ENCODE data around the gene DLGAP1.

Gene DLGAP1

DNA sequence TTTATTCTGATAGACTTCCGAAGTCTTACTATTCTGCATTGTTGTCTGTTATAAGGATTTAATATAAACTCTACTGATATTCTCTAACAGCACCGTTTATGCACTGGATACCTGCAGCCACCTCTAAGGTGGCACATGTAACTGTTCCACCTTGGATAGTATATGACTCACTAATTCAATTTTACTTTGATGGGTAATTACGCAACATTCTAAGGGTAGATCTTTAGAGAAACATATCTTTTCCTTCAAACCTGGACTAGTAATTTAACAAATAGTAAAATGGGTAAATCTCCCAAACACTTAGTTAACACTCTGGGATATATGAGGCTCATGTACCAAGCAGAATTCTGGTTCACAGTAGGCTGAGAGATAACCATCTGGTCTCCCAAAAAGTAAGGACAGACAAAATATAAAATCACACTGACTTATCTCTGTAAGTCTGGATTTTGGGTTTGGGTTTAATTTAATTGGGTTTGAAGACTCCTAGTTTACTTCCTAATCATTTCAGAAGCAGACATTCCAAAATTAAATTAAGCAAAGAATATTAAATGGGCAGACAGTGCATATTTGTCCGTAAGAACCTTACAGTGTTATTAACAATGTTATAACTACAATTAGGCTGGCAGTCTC lies 590.3 kb downstream of the DLGAP1 start:
- DNase-seq (ENCODE audit: low read depth), result no peak

DNA sequence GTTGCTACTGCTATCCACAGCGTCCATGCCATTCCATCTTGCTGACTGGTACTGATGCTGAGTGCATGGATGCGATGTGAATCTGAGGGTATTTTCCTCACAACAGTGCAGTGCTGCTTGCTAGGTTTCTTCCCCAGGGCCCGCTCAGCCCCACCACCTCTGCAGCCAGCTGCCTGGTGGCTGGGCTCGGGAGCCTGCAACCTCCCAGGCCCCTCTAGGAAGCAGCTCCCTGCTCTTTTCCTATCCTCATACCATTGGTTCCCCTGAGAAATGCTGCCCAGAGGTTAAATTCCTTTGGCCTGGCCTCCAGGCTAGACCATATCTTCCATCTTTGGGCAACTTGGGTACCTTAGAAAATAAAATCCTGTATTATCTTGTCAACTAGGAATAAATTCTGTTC lies 591.5 kb downstream of the DLGAP1 start:
- DNase-seq (ENCODE audit: low read depth), result no peak

DNA sequence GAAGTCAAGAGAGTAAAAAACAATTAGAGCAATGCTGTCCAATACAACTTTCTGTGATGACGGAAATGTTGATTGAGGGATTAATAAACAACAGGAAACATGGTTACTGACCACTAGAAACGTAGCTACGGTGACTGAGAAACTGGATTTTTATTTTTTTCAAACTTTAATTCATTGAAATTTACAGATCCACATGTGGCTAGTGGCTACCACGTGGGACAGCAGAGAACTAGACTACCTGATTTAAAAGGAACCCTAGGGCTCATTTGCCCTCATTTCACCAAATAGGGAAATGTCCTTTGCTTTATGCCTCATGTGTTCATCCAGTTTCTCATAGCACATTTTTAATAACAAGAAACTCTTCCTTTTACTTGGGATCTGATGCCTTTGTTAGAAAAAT lies 592.1 kb downstream of the DLGAP1 start:
- DNase-seq (ENCODE audit: low read depth), result no peak

DNA sequence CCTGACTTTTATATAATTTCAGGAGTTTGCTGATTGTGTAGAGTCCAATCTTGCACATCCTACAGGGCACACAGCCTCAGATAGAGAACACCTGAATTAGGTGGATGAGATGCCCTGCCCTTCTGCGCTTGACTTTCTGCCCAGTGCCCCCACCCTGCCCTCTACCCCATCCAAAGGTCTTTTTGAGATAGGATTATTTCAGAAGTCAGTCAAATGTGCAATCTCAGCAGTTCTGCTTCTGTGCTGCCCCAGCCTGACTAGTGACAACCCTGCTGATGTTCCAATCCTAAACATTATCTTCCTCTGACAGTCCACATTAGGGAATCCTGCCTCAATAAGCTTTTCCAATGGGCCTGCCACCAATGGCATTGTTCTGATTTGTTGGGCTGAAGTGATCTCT lies 593.6 kb downstream of the DLGAP1 start:
- DNase-seq (ENCODE audit: low read depth), result no peak

DNA sequence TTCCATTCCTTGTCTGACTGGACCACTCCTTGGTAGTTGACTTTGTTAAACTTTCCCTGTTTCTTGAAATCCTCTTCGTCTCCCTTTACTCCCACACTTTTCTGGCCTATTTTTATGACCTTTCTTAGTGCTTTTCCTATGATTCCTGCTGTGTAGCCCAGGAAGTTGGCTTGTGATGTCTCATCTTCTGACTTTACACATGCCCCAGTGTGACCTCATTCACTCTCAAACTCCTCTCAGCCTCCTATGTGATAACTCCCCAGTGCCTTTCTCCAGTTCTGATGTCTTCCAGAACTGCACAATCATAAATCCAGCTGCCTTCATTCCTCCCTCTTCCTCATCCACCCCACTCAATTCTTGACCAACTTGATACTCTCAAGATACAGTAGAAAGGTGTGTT lies 597.6 kb downstream of the DLGAP1 start:
- no peak for DNase-seq (ENCODE audit: low read depth)

DNA sequence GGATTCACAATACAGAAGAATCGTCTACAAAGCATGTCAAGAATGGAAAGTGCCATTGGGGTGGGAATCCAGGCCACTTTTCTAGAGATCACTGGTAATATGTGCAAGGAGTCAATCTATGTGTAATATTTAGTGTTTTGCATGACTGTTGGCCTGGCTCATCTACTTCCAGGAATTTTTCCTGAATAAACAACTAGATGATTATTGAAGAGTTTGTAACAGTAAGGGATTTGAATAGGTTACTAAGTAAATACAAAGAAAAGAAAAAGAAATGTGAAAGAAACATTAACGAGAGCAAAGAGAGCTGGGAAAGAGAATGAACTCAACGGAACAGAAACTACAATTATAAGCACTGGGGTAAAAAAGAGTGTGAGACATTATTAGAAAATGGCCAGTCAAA lies 599.1 kb downstream of the DLGAP1 start:
- DNase-seq (ENCODE audit: low read depth), result no peak

DNA sequence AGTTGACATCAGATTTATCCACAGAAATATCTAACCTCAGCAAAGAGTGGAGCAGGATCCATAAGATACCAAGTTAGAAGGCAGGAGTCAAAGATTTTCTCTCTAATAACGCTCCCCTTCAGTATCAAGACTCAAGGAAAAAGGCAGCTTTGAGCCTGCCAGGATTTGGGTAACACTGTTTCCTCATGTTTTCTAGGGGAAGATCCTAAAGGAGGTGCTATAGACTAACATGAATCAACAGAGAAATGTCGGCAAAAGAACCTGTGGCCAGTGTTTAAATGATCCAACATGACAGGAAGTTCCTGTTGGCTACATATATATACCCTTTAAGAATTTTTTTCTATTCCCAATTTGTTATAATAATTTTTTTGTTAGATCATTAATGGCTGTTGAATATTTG lies 602.8 kb downstream of the DLGAP1 start:
- no peak for DNase-seq (ENCODE audit: low read depth)

DNA sequence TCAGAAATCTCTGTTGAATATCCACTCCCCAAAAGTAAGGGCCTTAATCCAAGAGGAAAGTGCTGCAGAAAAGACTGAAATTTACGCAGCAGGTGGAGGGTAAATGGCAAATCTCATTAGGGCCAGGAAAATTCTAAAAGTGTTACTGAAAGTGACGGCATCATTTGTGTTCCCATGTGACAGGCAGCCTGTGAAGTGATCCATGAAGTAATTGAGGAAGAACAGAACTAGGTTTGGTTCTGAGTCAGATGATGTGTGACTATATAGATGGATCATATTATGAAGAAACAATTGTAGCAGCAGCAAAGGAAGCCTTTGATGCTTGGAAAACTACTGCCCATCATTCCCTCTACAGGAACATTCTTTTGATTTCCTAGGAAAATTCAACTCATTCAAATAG lies 603.9 kb downstream of the DLGAP1 start:
- no peak for DNase-seq (ENCODE audit: low read depth)

DNA sequence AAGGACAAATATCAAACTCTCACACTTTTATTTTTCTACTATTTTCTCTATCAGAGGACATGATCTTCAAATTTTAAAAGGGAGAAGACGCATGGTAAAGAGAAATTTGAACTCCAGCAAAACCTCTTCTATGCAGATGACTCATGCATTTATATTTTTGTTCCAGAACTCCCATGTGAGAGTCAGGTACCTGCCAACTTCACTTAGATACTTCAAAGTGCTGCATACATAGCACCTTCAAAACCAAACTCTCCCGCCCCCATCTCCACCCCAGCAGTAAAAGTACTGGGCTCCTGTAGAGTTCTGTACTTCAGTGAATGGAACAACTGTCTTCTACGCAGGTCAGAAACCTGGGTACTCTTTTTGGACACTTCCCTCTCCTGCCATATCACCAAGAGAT lies 606.8 kb downstream of the DLGAP1 start:
- DNase-seq (ENCODE audit: low read depth), result no peak

DNA sequence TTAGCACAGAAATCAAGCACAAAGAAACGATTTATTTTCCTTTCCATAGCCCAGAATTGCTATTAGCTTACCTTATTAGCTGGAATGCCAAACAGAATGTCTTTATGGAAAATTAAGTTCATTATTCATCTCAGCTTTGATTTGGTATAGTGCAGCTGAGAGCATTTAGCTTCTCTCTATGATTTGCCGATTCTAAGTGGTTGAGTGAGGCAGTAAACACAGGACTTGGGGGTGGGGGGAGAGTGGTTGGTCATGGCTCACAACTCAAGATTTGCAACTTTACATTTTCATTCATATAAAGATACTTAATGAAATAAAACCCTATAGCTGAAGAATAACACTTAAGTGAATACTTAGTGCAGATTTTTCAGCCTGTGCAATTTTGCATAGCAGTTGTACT lies 609.9 kb downstream of the DLGAP1 start:
- DNase-seq (ENCODE audit: low read depth), result no peak

DNA sequence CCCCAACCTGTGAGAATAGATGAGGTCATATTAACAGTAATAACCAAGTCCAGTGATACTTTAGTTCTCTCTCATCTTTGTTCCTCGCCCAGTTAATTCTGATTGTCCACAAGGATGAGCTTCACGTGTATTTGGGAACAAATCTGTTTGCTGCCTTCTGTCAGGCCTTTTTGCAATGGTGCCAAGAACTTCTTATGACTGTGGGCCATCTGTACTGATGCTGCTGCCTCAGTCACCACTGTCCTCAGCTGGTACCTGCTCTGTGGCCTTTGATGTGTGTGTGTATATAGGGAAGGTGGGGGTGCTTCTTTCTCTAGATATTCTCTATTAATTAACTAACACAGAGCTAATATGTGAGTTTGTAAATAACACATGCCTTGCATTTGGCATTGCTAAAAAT lies 612.3 kb downstream of the DLGAP1 start:
- DNase-seq (ENCODE audit: low read depth), result no peak

DNA sequence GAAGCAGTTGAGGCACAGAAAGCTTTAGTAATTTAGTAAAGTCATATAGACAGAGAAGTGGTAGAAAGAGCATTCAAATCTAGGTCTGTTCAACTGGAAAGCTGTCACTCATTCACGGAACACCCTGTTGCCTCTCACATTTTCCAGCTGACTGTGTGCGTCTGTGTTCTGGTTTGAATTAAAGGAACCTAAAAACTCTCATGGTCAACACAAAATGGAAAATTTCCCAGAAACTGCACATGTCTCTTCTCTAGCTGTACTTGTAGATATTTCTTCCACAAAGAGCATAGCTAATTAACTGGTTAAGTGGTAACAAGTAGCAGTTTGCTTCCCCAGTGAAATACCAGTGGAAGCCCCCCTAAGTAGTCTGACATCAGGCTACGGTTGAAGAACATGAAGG lies 614.3 kb downstream of the DLGAP1 start:
- no peak for DNase-seq (ENCODE audit: low read depth)

DNA sequence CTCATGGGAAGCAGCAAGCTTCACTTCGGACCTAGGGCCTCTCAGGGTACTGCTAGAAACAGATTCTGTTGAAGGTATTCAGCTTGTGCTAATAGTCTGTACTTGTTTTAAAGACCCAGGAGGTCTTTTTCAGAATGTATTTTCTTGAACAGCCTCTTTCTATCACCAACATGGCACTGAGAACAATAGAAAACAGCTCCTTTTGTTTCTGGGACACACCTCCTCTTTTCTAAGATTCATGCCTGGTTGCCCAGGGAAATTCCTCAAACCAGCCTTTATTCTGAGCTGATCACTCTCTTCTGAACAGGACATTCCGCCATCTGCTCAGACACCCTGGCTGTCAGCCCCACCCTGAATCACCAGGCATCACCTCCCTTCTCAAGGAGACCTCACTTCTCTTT lies 615.5 kb downstream of the DLGAP1 start:
- DNase-seq (ENCODE audit: low read depth), result no peak

DNA sequence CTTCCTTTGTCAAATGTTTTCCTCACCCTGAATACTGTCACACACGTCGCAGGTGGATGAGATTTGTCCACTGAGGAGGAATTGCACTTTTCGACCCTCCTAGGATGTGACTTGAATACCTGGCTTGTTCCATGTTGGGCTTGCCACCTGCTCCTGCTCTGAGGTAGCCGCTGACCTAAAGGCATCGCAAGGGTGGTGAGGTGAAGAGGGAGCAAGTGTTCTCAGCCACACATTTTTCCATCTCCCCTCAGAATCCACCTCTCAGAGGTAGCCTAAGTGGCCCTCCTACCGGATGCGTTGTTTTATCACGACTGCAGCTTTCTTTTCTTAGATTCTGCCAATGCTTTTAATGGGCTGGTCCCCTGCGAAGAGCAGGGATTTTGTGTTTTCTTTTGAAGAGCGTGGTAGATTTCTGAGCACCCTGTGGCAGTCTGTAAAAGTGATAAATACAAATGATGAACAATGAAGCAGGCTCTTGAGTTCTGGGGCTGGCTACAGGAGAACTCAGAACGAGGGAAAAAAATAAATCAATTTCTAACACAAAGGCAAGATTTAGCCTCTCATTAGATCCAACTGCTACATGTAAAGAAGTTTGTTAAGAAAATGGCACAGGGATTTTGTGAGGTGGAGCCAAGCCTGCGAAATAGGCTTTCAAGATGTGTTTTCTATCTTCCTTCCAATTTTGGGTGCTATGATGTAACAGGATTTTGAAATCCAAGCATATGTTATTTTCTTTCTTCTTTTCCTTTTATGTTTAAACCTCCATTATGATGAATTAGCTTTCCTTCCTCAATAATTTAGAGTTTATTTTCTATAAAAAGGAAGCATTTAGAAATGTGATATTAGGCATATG lies 618.4 kb downstream of the DLGAP1 start:
- no peak for DNase-seq (ENCODE audit: low read depth)

DNA sequence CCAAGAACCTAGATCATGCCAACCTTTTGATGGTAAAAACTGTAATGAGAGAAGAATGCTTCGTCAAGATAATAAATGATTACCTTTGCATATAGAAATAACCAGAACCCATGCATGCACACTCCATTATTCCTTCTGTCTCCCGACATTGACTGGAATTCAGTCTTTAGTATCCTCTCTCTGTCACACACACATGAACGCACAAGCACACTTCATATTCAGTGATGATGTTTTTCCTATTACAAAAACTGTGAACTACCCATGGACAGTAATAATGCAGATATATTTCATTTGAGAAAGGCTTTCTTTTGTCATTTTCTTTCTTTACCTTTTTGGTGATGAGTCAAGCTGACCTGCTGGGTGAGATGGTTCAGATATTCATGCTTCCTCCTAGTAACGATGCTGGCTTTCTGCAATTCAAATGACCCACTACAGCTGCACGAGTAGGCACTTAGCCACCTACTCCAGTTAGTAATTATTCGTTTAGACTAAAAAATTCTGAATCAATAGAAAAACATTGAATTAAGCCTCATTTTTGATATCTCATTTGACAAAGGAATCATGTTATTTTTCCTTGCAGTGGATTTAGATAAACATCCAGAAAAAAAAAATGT lies 623.0 kb downstream of the DLGAP1 start:
- DNase-seq (ENCODE audit: low read depth), result no peak

DNA sequence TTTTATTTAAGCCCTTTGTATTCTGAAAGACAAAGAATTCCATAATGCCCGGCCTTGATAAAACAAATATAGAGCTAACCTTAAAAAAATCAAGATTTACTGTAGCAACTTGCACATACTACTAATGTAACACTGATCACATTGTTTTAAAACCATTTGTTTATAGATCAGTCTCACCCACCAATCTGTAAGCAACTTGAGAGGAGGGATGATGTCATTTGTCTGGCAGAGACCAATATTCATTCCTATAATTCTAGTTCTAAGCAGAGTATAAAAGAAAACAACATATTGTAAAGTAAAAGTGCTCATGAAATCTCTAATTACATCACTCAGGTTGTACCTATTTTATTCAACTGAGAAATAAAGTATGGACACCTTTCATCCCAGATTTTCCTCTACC lies 624.5 kb downstream of the DLGAP1 start:
- no peak for DNase-seq (ENCODE audit: low read depth)

DNA sequence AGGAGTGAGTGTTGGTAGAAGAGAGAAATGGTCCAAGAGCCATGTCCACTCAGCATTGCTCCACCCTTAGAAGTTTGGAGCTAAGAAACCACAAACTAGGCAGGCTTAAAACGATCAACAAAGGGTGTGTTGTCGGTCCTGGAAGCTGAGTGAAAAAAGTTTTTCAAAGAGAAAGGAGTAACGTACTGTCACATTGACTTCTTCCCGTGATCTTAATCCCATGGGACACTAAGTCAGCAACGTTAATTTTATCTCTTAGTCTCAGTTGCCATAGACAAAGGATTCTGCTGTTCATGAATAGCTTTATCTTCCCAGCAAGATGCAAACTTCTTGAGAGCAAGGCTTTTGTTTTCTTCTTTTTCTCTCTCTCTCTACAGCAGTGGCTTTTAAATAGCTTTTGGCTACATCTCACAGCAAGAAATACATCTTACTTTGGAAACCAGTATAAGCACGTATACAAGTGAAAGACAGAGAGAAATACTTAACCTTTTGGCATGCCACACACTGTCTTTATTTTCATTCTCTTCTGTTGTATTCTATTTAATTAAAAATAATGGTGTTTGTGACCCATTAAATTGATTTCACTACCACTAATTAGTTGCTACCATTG lies 627.8 kb downstream of the DLGAP1 start:
- DNase-seq (ENCODE audit: low read depth), result no peak

DNA sequence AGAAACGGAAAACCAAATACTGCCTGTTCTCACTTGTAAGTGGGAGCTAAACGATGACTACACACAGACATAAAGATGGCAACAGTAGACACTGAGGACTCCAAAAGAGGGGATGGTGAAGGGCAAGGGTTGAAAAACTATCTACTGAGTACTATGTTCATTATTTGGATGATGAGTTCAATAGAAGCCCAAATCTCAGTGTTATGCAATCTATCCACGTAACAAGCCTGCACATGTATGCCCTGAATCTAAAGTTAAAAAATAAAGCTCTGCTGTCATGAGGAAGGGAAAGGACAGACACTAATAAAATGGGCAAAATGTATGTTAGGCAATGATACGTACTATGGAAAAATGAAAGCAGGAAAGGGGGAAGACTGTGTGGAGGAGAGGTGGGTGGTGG lies 629.1 kb downstream of the DLGAP1 start:
- no peak for DNase-seq (ENCODE audit: low read depth)

DNA sequence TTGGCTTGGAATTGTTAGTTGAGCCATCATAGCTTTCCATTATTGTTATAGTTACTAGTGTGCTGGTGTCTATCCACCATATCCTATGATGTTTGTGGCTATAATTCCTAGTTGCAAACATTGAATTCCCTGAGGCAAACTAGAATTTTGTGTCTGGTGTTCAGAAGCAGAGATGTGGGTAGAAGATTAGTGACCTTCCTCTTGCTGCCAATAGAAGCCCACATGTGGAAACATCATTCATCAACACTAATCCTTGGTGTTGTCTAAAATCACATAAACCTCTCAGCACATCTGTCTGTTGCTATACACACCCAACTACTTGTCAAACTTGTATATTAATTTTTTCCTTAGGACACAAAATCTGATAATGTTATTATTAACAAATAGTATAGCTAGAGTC lies 631.0 kb downstream of the DLGAP1 start:
- no peak for DNase-seq (ENCODE audit: low read depth)

DNA sequence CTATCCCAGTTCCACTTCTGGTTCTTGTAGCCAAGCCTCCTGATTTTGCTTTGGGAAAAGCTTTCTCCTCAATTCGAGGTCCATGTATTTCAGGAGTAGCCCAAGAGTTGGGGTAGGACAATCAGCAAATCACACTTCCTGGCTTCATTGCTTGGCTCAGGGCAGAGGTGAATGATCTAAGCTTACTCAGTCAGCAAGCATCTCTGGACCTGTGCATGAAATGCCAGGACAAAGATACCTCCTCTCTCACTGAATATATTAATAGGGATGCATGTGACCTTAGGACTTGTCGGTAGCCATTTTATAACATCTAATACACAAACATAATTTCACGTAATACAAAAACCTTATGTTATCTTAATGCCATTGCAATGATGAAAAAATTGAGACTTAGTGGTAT lies 632.0 kb downstream of the DLGAP1 start:
- no peak for DNase-seq (ENCODE audit: low read depth)

DNA sequence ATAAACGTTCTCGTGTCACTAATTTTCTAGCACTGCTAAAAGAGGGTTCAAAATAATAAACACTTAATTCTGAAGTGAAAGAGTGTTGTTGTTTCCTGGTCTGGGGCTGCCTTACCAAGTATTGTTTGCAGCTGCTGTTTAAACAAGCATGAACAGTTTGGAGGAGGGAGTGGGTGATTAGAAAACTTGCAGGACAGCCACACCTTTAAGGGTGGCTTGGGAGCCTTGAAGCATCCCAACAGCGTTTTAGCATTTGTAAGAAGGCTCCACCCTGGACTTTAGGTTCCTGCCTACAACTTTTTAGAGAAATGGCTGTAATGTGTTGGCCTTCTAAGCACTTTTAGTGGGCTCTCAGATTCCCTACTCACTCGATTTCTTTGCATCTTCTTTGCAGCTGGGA lies 633.6 kb downstream of the DLGAP1 start:
- no peak for DNase-seq (ENCODE audit: low read depth)

DNA sequence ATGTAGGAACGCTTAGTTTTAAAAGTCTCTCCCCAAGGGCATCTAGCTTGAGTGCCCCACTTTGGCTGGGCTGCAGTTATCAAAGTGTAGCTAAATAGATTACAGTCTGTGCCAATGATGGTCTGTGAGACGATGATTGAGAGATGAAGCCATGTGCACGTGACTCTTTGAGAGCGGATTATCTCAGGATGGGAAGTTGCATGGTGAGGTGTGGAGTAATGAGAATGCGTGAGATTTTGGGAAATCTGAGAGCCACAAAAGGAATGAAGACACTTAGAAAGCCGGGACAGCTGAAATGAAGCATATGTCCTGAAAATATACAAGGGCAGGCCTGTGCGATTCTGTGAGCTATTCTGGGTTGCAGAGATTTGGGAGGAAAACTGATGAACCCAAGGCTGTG lies 635.1 kb downstream of the DLGAP1 start:
- no peak for DNase-seq (ENCODE audit: low read depth)
